Measurements from ENCODE around the gene ZSCAN21.

Gene ZSCAN21

DNA sequence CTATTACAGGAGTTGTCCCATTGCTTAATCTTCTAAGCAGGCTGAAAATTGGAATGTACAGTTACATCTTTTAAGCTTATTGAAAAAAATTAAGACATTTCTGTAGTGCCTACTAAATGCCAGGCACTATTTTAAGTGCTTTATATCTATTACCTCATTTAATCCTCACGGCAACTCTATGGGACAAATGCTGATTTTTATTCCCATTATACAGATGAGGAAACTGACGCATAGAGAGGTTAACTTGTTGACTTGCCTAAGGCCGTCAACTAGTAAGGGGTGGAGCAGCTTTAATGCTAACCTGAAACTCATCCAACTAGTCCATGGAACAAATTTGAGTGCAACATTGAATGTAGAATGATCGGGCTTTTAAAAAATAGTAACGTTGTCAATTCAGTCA, 31.7 kb upstream of the ZSCAN21 start:
- H3K27me3 Mint-ChIP-seq, result no peaks in the 10 kb centered on the region
- peak overlapping the region; percentile 52 for H3K4me3 Mint-ChIP-seq
- peak overlapping the region; percentile 57 for H3K27ac Mint-ChIP-seq
- H3K9me3 Mint-ChIP-seq, result no peaks in the 10 kb centered on the region
- peaks cover 8% of the 10 kb centered on the region for H3K36me3 Mint-ChIP-seq
- H3K4me1 Mint-ChIP-seq, result peaks cover 66% of the 10 kb centered on the region

DNA sequence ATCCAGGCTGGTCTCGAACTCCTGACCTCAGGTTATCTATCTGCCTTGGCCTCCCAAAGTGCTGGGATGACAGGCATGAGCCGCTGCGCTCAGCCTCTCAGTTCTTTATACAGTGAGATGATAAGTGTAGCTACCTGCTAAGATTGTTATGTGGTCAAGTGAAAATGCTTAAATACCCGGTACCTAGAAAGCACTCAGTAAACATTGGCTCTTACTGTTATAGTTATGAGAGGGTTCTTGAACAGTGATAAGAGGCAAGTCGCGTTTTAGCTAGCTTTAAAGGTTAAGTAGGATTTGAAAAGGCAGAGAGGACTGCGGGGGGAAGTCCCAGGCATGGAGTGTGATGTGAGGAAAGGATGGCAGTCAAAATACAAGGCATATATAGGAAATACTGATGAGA, 29.7 kb upstream of the ZSCAN21 start:
- no peaks in the 10 kb centered on the region for H3K9me3 Mint-ChIP-seq
- H3K4me1 Mint-ChIP-seq, result peaks cover 58% of the 10 kb centered on the region
- peaks cover 10% of the 10 kb centered on the region for H3K36me3 Mint-ChIP-seq
- peak overlapping the region; percentile 19 for H3K4me3 Mint-ChIP-seq
- no peaks in the 10 kb centered on the region for H3K27me3 Mint-ChIP-seq
- peak overlapping the region; percentile 89 for H3K27ac Mint-ChIP-seq

GRCh38 chr7:100021297-100021696, 28.3 kb upstream of the ZSCAN21 start:
- Mint-ChIP-seq H3K36me3 (peaks cover 10% of the 10 kb centered on the region), H3K4me3 (no peak overlapping the region), H3K27ac (peak overlapping the region; percentile 15), H3K4me1 (peaks cover 49% of the 10 kb centered on the region), H3K27me3 (no peaks in the 10 kb centered on the region), H3K9me3 (no peaks in the 10 kb centered on the region)

DNA sequence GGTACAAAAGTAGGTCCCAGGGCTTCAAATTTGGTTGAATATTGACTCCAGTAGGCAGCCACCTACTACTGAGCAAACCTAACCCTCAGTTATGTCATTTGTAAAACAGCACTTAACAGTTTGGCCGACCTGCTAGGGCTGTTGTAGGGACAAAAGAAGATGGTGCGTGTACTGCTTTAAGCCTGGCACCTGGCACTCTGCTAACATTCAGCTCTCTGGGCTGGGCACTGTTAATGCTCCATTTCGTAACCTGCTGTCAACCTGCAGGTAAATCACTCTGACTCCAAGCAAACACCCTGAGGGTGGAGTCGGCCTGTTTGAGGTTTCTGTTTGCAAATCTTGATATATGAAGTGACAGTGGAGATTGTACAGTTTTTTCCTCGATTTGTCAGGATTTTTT, 27.0 kb upstream of the ZSCAN21 start:
- Mint-ChIP-seq H3K27me3 (no peaks in the 10 kb centered on the region), H3K27ac (no peak overlapping the region), H3K4me3 (no peak overlapping the region), H3K4me1 (peaks cover 38% of the 10 kb centered on the region), H3K9me3 (no peaks in the 10 kb centered on the region), H3K36me3 (peaks cover 10% of the 10 kb centered on the region)

DNA sequence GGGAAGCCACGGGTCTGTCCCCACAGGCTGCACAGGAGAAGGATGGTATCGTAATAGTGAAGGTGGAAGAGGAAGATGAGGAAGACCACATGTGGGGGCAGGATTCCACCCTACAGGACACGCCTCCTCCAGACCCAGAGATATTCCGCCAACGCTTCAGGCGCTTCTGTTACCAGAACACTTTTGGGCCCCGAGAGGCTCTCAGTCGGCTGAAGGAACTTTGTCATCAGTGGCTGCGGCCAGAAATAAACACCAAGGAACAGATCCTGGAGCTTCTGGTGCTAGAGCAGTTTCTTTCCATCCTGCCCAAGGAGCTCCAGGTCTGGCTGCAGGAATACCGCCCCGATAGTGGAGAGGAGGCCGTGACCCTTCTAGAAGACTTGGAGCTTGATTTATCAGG, 26.0 kb upstream of the ZSCAN21 start:
- peaks cover 8% of the 10 kb centered on the region for H3K36me3 Mint-ChIP-seq

DNA sequence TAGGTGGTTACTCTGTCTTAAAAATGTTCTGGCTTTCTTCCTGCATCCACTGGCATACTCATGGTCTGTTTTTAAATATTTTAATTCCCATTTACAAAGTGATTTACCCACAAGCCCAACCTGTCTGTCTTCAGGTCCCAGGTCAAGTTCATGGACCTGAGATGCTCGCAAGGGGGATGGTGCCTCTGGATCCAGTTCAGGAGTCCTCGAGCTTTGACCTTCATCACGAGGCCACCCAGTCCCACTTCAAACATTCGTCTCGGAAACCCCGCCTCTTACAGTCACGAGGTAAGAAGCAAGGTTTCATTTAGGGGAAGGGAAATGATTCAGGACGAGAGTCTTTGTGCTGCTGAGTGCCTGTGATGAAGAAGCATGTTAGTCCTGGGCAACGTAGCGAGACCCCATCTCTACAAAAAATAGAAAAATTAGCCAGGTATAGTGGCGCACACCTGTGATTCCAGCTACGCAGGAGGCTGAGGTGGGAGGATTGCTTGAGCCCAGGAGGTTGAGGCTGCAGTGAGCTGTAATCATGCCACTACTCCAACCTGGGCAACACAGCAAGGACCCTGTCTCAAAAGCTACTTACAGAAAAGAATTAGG, 25.5 kb upstream of the ZSCAN21 start:
- Mint-ChIP-seq H3K27me3 (no peaks in the 10 kb centered on the region), H3K4me1 (peaks cover 23% of the 10 kb centered on the region), H3K9me3 (no peaks in the 10 kb centered on the region), H3K36me3 (peaks cover 8% of the 10 kb centered on the region), H3K4me3 (no peak overlapping the region), H3K27ac (no peak overlapping the region)

More for the DNA sequence above, 26.0 kb upstream of the ZSCAN21 start:
- H3K9me3 Mint-ChIP-seq, result no peaks in the 10 kb centered on the region
- H3K27ac Mint-ChIP-seq, result no peak overlapping the region
- no peaks in the 10 kb centered on the region for H3K27me3 Mint-ChIP-seq
- H3K4me1 Mint-ChIP-seq, result peaks cover 29% of the 10 kb centered on the region
- H3K4me3 Mint-ChIP-seq, result no peak overlapping the region

- Mint-ChIP-seq H3K4me1 (no peaks in the 10 kb centered on the region), H3K36me3 (peaks cover 10% of the 10 kb centered on the region), H3K9me3 (no peaks in the 10 kb centered on the region), H3K4me3 (no peak overlapping the region), H3K27me3 (no peaks in the 10 kb centered on the region), H3K27ac (no peak overlapping the region)
These were observed 22.4 kb upstream of the ZSCAN21 start for GRCh38 chr7:100027197-100027596.

GRCh38 chr7:100029596-100029995, 20.0 kb upstream of the ZSCAN21 start:
- Mint-ChIP-seq H3K9me3 (no peaks in the 10 kb centered on the region), H3K36me3 (peaks cover 11% of the 10 kb centered on the region), H3K4me1 (no peaks in the 10 kb centered on the region), H3K27me3 (no peaks in the 10 kb centered on the region), H3K4me3 (no peak overlapping the region), H3K27ac (no peak overlapping the region)

DNA sequence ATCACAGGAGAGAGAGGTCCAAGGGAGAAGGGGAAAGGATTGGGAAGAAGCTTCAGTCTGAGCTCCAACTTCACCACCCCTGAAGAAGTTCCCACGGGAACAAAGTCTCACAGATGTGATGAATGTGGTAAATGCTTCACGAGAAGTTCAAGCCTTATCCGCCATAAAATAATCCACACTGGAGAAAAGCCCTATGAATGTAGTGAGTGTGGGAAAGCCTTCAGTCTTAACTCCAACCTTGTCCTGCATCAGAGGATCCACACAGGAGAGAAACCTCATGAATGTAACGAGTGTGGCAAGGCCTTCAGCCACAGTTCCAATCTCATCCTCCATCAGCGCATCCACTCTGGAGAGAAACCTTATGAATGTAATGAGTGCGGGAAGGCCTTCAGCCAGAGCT, 16.0 kb upstream of the ZSCAN21 start:
- H3K36me3 Mint-ChIP-seq, result peaks cover 24% of the 10 kb centered on the region
- peak overlapping the region; percentile 4 for H3K27ac Mint-ChIP-seq
- H3K4me3 Mint-ChIP-seq, result no peak overlapping the region
- no peaks in the 10 kb centered on the region for H3K27me3 Mint-ChIP-seq
- H3K4me1 Mint-ChIP-seq, result peaks cover 3% of the 10 kb centered on the region
- H3K9me3 Mint-ChIP-seq, result no peaks in the 10 kb centered on the region

GRCh38 chr7:100034871-100035510, 14.6 kb upstream of the ZSCAN21 start:
- no peaks in the 10 kb centered on the region for H3K9me3 Mint-ChIP-seq
- H3K4me3 Mint-ChIP-seq, result no peak overlapping the region
- peaks cover 3% of the 10 kb centered on the region for H3K4me1 Mint-ChIP-seq
- H3K27me3 Mint-ChIP-seq, result no peaks in the 10 kb centered on the region
- H3K27ac Mint-ChIP-seq, result no peak overlapping the region
- peaks cover 24% of the 10 kb centered on the region for H3K36me3 Mint-ChIP-seq

DNA sequence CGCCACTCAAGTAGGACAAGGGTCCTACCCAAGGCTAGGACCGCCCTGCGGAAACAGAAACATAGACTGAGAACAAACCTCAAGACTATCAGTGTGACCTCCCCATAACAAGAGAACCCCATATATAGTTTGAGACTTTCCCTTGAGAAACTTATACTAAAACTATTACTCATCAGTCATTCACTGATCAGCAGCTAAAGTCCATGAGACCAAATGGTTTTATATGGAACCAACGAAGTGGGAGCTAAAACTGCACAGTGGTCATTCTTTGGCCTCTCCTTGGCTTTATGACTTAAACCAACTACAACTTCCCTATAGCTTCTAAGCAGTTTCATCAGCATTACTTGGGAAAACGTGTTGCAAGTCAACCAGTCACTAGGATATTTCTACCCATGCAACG, 13.7 kb upstream of the ZSCAN21 start:
- Mint-ChIP-seq H3K36me3 (peaks cover 17% of the 10 kb centered on the region), H3K4me3 (no peak overlapping the region), H3K27me3 (no peaks in the 10 kb centered on the region), H3K4me1 (peaks cover 12% of the 10 kb centered on the region), H3K27ac (no peak overlapping the region), H3K9me3 (no peaks in the 10 kb centered on the region)

DNA sequence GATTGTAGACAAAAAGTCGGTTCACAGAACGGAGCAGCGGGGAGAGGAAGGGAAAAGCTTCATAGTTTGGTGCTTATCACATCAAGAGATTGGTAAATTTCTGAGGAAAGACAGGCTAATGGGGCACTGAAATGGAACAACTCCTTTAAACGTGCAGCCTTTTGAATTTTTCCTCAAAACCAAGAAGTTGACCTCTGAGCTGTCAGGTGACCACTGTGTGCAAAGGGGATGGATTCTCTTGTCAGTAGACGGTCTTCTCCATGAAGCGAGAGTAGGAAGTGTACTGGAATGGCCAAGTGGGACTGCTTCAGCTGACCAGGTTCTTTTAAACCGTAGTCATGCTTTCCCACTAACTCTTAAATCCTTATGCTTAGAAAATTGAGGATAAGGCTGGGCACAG, 11.2 kb upstream of the ZSCAN21 start:
- Mint-ChIP-seq H3K27me3 (no peaks in the 10 kb centered on the region), H3K36me3 (peaks cover 13% of the 10 kb centered on the region), H3K9me3 (no peaks in the 10 kb centered on the region)

DNA sequence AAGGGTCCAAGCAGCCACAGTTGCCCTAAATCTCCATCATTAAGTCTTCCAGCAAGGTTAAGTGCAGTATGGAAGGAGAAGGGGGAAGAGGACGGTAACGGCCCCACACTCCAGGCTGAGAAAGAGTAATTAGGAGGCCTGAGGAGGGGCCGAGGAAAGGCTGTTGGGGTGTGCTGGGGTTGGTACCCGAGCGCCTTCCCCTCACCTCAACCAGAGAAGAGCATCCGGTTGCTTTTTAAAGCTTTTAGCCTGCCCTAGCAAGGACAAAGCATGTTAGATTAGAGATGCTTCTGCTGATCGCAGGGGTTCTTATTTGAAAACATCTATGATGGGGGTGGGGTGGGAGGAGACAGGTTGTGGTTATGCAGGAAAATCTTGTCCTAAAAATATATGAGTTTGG, 9.0 kb upstream of the ZSCAN21 start:
- peaks cover 26% of the 10 kb centered on the region for H3K4me1 Mint-ChIP-seq
- no peaks in the 10 kb centered on the region for H3K9me3 Mint-ChIP-seq
- no peak overlapping the region for H3K4me3 Mint-ChIP-seq
- peak overlapping the region; percentile 86 for H3K27ac Mint-ChIP-seq
- H3K36me3 Mint-ChIP-seq, result peaks cover 9% of the 10 kb centered on the region
- H3K27me3 Mint-ChIP-seq, result no peaks in the 10 kb centered on the region

More for the DNA sequence above, 11.2 kb upstream of the ZSCAN21 start:
- Mint-ChIP-seq H3K27ac (no peak overlapping the region), H3K4me1 (peaks cover 22% of the 10 kb centered on the region), H3K4me3 (no peak overlapping the region)

DNA sequence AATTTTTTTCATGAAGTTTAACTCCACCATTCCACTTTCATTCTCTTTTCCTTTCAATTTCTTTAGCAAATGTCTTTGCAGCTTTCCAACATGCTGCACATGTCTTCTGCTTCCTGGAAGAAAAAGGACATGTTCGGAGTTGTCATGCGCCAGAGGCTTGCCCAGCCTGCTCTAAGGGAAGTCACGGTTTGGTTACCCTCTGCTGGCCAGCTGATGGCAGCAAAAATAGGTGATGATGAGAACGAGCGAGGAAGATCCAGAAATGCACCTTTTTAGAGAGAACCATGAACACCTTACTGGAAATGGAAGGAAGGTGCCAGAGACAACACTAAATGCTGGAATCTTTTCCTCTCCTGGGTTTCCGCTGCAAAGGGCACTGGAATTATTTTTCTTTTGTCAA, 4.9 kb upstream of the ZSCAN21 start:
- Mint-ChIP-seq H3K9me3 (no peaks in the 10 kb centered on the region), H3K4me3 (no peak overlapping the region), H3K4me1 (peaks cover 27% of the 10 kb centered on the region), H3K27ac (no peak overlapping the region), H3K27me3 (no peaks in the 10 kb centered on the region), H3K36me3 (no peaks in the 10 kb centered on the region)

DNA sequence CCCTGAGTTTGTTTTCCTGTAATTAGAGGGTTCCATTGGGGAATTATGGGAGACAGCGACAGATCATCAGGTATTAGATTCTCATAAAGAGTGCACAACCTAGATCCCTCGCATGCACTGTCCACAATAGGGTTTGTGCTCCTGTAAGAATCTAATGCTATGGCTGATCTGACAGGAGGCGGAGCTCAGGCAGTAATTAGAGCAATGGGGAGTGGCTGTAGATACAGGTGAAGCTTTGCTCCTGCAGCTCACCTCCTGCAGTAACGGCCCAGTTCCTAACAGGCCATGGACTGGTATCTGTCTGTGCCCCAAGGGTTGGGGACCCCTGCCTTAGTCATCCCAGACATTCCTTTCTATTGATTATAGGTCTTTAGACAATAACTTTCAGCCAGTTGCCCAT, 894 bp upstream of the ZSCAN21 start:
- H3K27me3 Mint-ChIP-seq, result no peaks in the 10 kb centered on the region
- H3K27ac Mint-ChIP-seq, result peak overlapping the region; percentile 79
- no peaks in the 10 kb centered on the region for H3K36me3 Mint-ChIP-seq
- peaks cover 16% of the 10 kb centered on the region for H3K4me1 Mint-ChIP-seq
- H3K4me3 Mint-ChIP-seq, result peak overlapping the region; percentile 73
- H3K9me3 Mint-ChIP-seq, result no peaks in the 10 kb centered on the region

DNA sequence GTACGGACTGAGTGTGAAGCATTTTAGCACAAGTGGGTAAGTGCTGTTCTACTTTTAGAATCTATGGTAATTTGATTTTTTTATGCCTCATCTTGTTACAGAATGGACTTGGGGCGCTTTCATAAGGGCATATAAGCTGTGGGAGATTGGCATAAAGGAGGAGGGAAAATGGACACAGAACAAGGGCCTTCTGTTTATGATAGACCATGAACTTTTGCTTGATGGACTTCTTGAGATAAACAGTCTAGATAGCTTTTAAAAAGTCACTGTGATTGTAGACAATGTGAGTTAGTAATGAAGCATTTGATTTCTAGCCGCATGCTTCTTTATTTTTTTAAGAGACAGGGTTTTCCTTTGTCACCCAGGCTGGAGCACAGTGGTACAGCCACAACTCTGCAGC, 2.0 kb downstream of the ZSCAN21 start:
- Mint-ChIP-seq H3K27ac (peak overlapping the region; percentile 30), H3K36me3 (no peaks in the 10 kb centered on the region), H3K9me3 (no peaks in the 10 kb centered on the region), H3K4me3 (peak overlapping the region; percentile 49), H3K4me1 (peaks cover 13% of the 10 kb centered on the region), H3K27me3 (no peaks in the 10 kb centered on the region)

DNA sequence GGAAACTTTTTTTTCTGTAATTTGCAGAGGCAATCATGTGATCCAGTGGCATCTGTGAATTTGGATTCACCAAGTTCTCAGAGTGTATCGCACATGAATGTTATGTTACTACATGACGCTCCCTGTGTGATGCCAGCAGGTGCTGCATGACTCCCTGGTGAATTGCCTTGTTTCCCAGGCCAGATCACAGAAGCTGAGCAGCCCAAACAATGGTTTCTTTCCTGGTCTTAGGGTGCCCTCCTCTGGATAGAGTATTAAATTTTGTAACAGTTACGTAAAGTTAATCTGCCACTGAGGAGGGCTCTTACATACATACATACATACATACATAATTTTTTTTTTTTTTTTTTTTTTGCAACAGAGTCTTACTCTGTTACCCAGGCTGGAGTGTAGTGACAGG, 3.6 kb downstream of the ZSCAN21 start:
- Mint-ChIP-seq H3K9me3 (no peaks in the 10 kb centered on the region), H3K27ac (no peak overlapping the region), H3K4me3 (no peak overlapping the region), H3K36me3 (peaks cover 2% of the 10 kb centered on the region), H3K4me1 (peaks cover 13% of the 10 kb centered on the region), H3K27me3 (no peaks in the 10 kb centered on the region)
